Right cardiac atrium (tissue), 5 donors: ENCODE measurements around the gene RSL1D1. TPM values are rescaled to one million over a fixed set of nuclear protein-coding genes. Genes with fewer than 3 reads are reported as not detected.
A peak's percentile ranks its signal among the peaks of the same experiment; 100 is the strongest.
"Not testable (repeated sequence)": the region's sequence is repeated elsewhere in the genome, so short reads cannot be mapped to it uniquely, and the experiment has no call there.

Experiments used
- ATAC-seq, 2 donors: fragments of 200-7000 bp; cut with Tn5 transposase; one replicate each; pipeline versions ENCODE4 v1.8.0 to v1.9.1; 2020; ENCODE audit warnings: moderate library complexity in 2 of 2, mild to moderate bottlenecking in 1 of 2
- DNase-seq, 3 donors: peaks; one replicate each; pipeline ENCODE4 v3.0.0-alpha.2; 2020
- H3K27ac ChIP-seq: one replicate; pipeline ENCODE4 v1.5.1; 2013; ENCODE audit warnings: mild to moderate bottlenecking, low read length, control low read depth, moderate library complexity
- H3K27me3 ChIP-seq: one replicate; pipeline ENCODE4 v1.6.1; 2013; ENCODE audit not compliant: control insufficient read depth, insufficient read depth
- H3K4me1 ChIP-seq: one replicate; pipeline ENCODE4 v1.6.1; 2013; ENCODE audit warnings: low read length; ENCODE audit not compliant: control insufficient read depth, insufficient read depth
- H3K4me3 ChIP-seq: one replicate; pipeline ENCODE4 v1.5.1; 2013; ENCODE audit warnings: low read length, control low read depth
- H3K9me3 ChIP-seq: one replicate; pipeline ENCODE4 v1.6.1; 2013; ENCODE audit warnings: low read length; ENCODE audit not compliant: control insufficient read depth
- WGBS: extraction: QIAGEN DNeasy Blood & Tissue Kit; methylation state at CpG from one replicate; pipeline ENCODE4 v1.1.7; 2013; 5-methylcytosine and 5-hydroxymethylcytosine counted together
- intact Hi-C, 4 donors: fragments of 100-400 bp; cut with DNase I; formaldehyde crosslinking; loops; one replicate each; pipeline versions ENCODE4 v1.11.0 to v1.14.0; 2022 to 2023
- polyA plus RNA-seq: library from polyadenylated mRNA; stranded (reverse); fragments of 200-250 nt; gene quantifications from one replicate; pipeline ENCODE4 v1.2.3, GENCODE V29; 2013
- total RNA-seq, 4 donors: library from RNA; stranded (reverse); fragmentation: NEBNext Ultra II Directional; extraction: Animal tissue kit (Norgen Biotek cat#: 25700); gene quantifications; one replicate each; pipeline ENCODE4 v1.2.1, GENCODE V29; 2021
- donor health status: healthy with polysubstance abuse.
- donor health status: DM: no; HTN: yes; CAD: no.
- donor health status: DM: no; HTN: no; CAD: no.
- donor health status: DM: no; HTN: yes; CAD: no; lungs with severe emphysema.
- donor health status: DM: yes; HTN: yes; CAD: no.

RSL1D1 gene
- total and polyA plus RNA-seq, 5 donors, result 46.8 to 114 (median 106) TPM

GRCh38 chr16:11844499-11844898, 6.8 kb downstream of the RSL1D1 start:
- intact Hi-C loops, result loop anchor here in 1 of 4 donors (10.0 kb wide), 1 partner anchor 70 kb away; no protein-coding TSS in a partner anchor
- H3K27me3 ChIP-seq, result no peaks in the 10 kb centered on the region
- ATAC-seq (no peak), DNase-seq (no peak)
- no peaks in the 10 kb centered on the region for H3K4me1 ChIP-seq
- 88% methylated on average over 4 of the region's 4 CpGs for WGBS
- H3K9me3 ChIP-seq, result no peaks in the 10 kb centered on the region
- no peak overlapping the region for H3K27ac ChIP-seq
- no peak overlapping the region for H3K4me3 ChIP-seq

GRCh38 chr16:11843861-11844260, 7.5 kb downstream of the RSL1D1 start:
- 85% methylated on average over 5 of the region's 5 CpGs for WGBS
- Histone ChIP-seq H3K9me3 (no peaks in the 10 kb centered on the region), H3K4me3 (no peak overlapping the region), H3K27me3 (no peaks in the 10 kb centered on the region), H3K27ac (no peak overlapping the region), H3K4me1 (no peaks in the 10 kb centered on the region)
- DNase-seq (no peak), ATAC-seq (no peak)
- intact Hi-C loops, result loop anchor here in 1 of 4 donors (10.0 kb wide), 1 partner anchor 69 kb away; no protein-coding TSS in a partner anchor

GRCh38 chr16:11843206-11843605, 8.1 kb downstream of the RSL1D1 start:
- Histone ChIP-seq H3K4me1 (no peaks in the 10 kb centered on the region), H3K27ac (no peak overlapping the region), H3K27me3 (no peaks in the 10 kb centered on the region), H3K4me3 (no peak overlapping the region), H3K9me3 (no peaks in the 10 kb centered on the region)
- 97% methylated on average over 11 of the region's 11 CpGs for WGBS
- no peak for DNase-seq
- no peak for ATAC-seq
- intact Hi-C loops, result loop anchor here in 1 of 4 donors (10.0 kb wide), 1 partner anchor 68 kb away; no protein-coding TSS in a partner anchor

- no peaks in the 10 kb centered on the region for H3K27me3 ChIP-seq
- H3K4me3 ChIP-seq, result no peak overlapping the region
- 94% methylated on average over 7 of the region's 7 CpGs for WGBS
- H3K9me3 ChIP-seq, result no peaks in the 10 kb centered on the region
- H3K27ac ChIP-seq, result no peak overlapping the region
- no peaks in the 10 kb centered on the region for H3K4me1 ChIP-seq
- intact Hi-C loops, result loop anchor here in 1 of 4 donors (10.0 kb wide), 1 partner anchor 66 kb away; no protein-coding TSS in a partner anchor
- ATAC-seq (no peak), DNase-seq (no peak)
Measured at GRCh38 chr16:11841026-11841425, 10.3 kb downstream of the RSL1D1 start.

- no peak overlapping the region for H3K27ac ChIP-seq
Measured at GRCh38 chr16:11836650-11837244, 14.6 kb downstream of the RSL1D1 start.

GRCh38 chr16:11835891-11836649, 15.3 kb downstream of the RSL1D1 start:
- peak in 1 of 3 donors; percentile 52 for DNase-seq
- no peak overlapping the region for H3K4me3 ChIP-seq
- no peaks in the 10 kb centered on the region for H3K27me3 ChIP-seq
- WGBS, result 41% methylated on average over 9 of the region's 9 CpGs
- H3K27ac ChIP-seq, result no peak overlapping the region
- no peak for ATAC-seq
- H3K9me3 ChIP-seq, result no peaks in the 10 kb centered on the region
- H3K4me1 ChIP-seq, result no peaks in the 10 kb centered on the region
- intact Hi-C loops, result no loop called here

More at GRCh38 chr16:11836650-11837244, 14.6 kb downstream of the RSL1D1 start:
- intact Hi-C loops, result no loop called here
- Histone ChIP-seq H3K4me1 (no peaks in the 10 kb centered on the region), H3K27me3 (no peaks in the 10 kb centered on the region), H3K9me3 (no peaks in the 10 kb centered on the region), H3K4me3 (no peak overlapping the region)
- WGBS, result 92% methylated on average over 7 of the region's 7 CpGs
- ATAC-seq, result no peak
- no peak for DNase-seq

GRCh38 chr16:11835309-11835708, 16.0 kb downstream of the RSL1D1 start:
- intact Hi-C loops, result no loop called here
- 88% methylated on average over 4 of the region's 4 CpGs for WGBS
- Histone ChIP-seq H3K27ac (no peak overlapping the region), H3K4me1 (no peaks in the 10 kb centered on the region), H3K9me3 (no peaks in the 10 kb centered on the region), H3K4me3 (no peak overlapping the region), H3K27me3 (no peaks in the 10 kb centered on the region)
- ATAC-seq, result peak in 1 of 2 donors; percentile 45
- DNase-seq, result peak in 1 of 3 donors; percentile 38

- peak in 1 of 3 donors; percentile 40 for DNase-seq
- intact Hi-C loops, result no loop called here
- no peaks in the 10 kb centered on the region for H3K9me3 ChIP-seq
- ATAC-seq, result peak in 1 of 2 donors; percentile 31
- WGBS, result 49% methylated on average over 6 of the region's 6 CpGs
- no peaks in the 10 kb centered on the region for H3K4me1 ChIP-seq
- H3K27me3 ChIP-seq, result no peaks in the 10 kb centered on the region
- H3K27ac ChIP-seq, result no peak overlapping the region
- no peak overlapping the region for H3K4me3 ChIP-seq
Measured at GRCh38 chr16:11833951-11834695, 17.2 kb downstream of the RSL1D1 start.

GRCh38 chr16:11828696-11829095, 22.6 kb downstream of the RSL1D1 start:
- Histone ChIP-seq H3K4me1 (no peaks in the 10 kb centered on the region), H3K4me3 (no peak overlapping the region), H3K27me3 (no peaks in the 10 kb centered on the region), H3K27ac (no peak overlapping the region), H3K9me3 (no peaks in the 10 kb centered on the region)
- intact Hi-C loops, result no loop called here
- no peak for ATAC-seq
- DNase-seq, result no peak
- WGBS, result 85% methylated on average over 5 of the region's 5 CpGs

GRCh38 chr16:11825520-11826165, 25.7 kb downstream of the RSL1D1 start:
- DNase-seq, H3K4me3 ChIP-seq, ATAC-seq, H3K9me3 ChIP-seq, H3K4me1 ChIP-seq, intact Hi-C loops, H3K27ac ChIP-seq, H3K27me3 ChIP-seq: not testable (repeated sequence)
- 94% methylated on average over 13 of the region's 13 CpGs for WGBS
